ENCODE measurements around the gene GOLGA6A. TPM values are rescaled to one million over a fixed set of nuclear protein-coding genes. Genes with fewer than 3 reads are reported as not detected.
A peak's percentile ranks its signal among the peaks of the same experiment; 100 is the strongest.

Gene GOLGA6A
- total and polyA plus RNA-seq, 2 of the 13 experiments (the other 11 are each of a cell fraction or from before 2014, with no cell fraction given) = 0.04 to 0.22 TPM

DNA sequence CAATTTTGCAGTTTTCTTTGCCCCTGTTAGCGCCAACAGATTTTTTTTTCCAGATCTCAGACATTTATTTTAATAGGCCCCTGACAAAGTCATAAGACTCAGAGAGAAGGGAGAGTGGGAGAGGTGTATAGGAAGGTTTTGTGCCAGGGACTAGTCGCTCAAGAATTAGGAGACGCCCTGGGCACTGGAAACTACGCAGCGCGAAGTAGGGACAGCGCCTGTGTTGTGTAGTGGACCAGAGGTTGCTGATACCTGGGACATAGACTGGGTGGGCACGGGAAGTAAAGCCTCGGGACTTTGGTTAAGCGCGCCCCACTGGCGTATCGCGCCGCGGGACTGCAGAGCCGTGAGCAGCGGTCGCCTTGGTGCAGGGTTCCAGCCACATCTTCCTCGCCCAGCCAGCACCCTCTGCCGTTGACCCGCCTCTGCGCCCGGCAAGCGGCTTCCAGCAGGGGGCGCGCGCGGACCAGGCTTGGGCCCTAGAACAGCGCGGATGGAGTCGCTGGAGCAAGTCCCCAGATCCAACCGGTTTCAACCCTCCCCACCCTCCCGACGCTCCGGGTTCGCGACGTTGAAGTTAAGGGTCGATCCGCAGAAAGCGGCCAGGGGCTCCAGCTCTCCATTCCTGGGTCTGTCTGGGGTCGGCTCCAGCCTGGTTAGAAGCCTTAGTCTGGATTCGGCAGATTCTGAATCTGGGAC lies 45.1 kb upstream of the GOLGA6A start (continued):
- TF ChIP-seq, protein P1, sequence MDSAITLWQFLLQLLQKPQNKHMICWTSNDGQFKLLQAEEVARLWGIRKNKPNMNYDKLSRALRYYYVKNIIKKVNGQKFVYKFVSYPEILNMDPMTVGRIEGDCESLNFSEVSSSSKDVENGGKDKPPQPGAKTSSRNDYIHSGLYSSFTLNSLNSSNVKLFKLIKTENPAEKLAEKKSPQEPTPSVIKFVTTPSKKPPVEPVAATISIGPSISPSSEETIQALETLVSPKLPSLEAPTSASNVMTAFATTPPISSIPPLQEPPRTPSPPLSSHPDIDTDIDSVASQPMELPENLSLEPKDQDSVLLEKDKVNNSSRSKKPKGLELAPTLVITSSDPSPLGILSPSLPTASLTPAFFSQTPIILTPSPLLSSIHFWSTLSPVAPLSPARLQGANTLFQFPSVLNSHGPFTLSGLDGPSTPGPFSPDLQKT (CRISPR knock-in tag; IDR thresholded peaks at IDR 0.05; ENCODE audit: borderline replicate concordance) = no peak
- TF ChIP-seq, protein P2, sequence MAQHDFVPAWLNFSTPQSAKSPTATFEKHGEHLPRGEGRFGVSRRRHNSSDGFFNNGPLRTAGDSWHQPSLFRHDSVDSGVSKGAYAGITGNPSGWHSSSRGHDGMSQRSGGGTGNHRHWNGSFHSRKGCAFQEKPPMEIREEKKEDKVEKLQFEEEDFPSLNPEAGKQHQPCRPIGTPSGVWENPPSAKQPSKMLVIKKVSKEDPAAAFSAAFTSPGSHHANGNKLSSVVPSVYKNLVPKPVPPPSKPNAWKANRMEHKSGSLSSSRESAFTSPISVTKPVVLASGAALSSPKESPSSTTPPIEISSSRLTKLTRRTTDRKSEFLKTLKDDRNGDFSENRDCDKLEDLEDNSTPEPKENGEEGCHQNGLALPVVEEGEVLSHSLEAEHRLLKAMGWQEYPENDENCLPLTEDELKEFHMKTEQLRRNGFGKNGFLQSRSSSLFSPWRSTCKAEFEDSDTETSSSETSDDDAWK (CRISPR knock-in tag; IDR thresholded peaks at IDR 0.05) = no peak
- TF ChIP-seq, protein P3, sequence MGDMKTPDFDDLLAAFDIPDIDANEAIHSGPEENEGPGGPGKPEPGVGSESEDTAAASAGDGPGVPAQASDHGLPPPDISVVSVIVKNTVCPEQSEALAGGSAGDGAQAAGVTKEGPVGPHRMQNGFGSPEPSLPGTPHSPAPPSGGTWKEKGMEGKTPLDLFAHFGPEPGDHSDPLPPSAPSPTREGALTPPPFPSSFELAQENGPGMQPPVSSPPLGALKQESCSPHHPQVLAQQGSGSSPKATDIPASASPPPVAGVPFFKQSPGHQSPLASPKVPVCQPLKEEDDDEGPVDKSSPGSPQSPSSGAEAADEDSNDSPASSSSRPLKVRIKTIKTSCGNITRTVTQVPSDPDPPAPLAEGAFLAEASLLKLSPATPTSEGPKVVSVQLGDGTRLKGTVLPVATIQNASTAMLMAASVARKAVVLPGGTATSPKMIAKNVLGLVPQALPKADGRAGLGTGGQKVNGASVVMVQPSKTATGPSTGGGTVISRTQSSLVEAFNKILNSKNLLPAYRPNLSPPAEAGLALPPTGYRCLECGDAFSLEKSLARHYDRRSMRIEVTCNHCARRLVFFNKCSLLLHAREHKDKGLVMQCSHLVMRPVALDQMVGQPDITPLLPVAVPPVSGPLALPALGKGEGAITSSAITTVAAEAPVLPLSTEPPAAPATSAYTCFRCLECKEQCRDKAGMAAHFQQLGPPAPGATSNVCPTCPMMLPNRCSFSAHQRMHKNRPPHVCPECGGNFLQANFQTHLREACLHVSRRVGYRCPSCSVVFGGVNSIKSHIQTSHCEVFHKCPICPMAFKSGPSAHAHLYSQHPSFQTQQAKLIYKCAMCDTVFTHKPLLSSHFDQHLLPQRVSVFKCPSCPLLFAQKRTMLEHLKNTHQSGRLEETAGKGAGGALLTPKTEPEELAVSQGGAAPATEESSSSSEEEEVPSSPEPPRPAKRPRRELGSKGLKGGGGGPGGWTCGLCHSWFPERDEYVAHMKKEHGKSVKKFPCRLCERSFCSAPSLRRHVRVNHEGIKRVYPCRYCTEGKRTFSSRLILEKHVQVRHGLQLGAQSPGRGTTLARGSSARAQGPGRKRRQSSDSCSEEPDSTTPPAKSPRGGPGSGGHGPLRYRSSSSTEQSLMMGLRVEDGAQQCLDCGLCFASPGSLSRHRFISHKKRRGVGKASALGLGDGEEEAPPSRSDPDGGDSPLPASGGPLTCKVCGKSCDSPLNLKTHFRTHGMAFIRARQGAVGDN (CRISPR knock-in tag; IDR thresholded peaks at IDR 0.05) = peak; percentile 55
- TF ChIP-seq EEA1 (CRISPR knock-in tag; IDR thresholded peaks at IDR 0.05; ENCODE audit: borderline replicate concordance) (no peak), ZNF44 (CRISPR knock-in tag; IDR thresholded peaks at IDR 0.05) (no peak), NKX3-1 (CRISPR knock-in tag; IDR thresholded peaks at IDR 0.05) (no peak), ZBTB7A (CRISPR knock-in tag; IDR thresholded peaks at IDR 0.05) (no peak), REXO4 (CRISPR knock-in tag; IDR thresholded peaks at IDR 0.05; ENCODE audit: borderline replicate concordance) (no peak), ZNF605 (CRISPR knock-in tag; IDR thresholded peaks at IDR 0.05) (no peak), ZFAT (CRISPR knock-in tag; conservative IDR thresholded peaks at IDR 0.05) (no peak), ELF3 (CRISPR knock-in tag; IDR thresholded peaks at IDR 0.05) (peak; percentile 38; the same call in 1 of the 2 replicates), GZF1 (CRISPR knock-in tag; IDR thresholded peaks at IDR 0.05) (no peak), ATRX (CRISPR knock-in tag; IDR thresholded peaks at IDR 0.05; ENCODE audit: borderline replicate concordance) (no peak), SOX6 (IDR thresholded peaks at IDR 0.05) (no peak), SOX6 (CRISPR knock-in tag; IDR thresholded peaks at IDR 0.05) (no peak), ZNF713 (CRISPR knock-in tag; IDR thresholded peaks at IDR 0.05) (no peak), SUZ12 (IDR thresholded peaks at IDR 0.05; ENCODE audit: low read depth, low read length) (no peak), HCFC1 (IDR thresholded peaks at IDR 0.05; ENCODE audit: low read depth, low read length) (no peak), MXI1 (IDR thresholded peaks at IDR 0.05; ENCODE audit: borderline replicate concordance, low read depth, low read length) (no peak), ETV5 (CRISPR knock-in tag; IDR thresholded peaks at IDR 0.05; ENCODE audit: borderline replicate concordance) (no peak)
- TF ChIP-seq, protein P4, sequence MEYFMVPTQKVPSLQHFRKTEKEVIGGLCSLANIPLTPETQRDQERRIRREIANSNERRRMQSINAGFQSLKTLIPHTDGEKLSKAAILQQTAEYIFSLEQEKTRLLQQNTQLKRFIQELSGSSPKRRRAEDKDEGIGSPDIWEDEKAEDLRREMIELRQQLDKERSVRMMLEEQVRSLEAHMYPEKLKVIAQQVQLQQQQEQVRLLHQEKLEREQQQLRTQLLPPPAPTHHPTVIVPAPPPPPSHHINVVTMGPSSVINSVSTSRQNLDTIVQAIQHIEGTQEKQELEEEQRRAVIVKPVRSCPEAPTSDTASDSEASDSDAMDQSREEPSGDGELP (IDR thresholded peaks at IDR 0.05; ENCODE audit: borderline replicate concordance, low read depth) = no peak
- TF ChIP-seq, protein P5, sequence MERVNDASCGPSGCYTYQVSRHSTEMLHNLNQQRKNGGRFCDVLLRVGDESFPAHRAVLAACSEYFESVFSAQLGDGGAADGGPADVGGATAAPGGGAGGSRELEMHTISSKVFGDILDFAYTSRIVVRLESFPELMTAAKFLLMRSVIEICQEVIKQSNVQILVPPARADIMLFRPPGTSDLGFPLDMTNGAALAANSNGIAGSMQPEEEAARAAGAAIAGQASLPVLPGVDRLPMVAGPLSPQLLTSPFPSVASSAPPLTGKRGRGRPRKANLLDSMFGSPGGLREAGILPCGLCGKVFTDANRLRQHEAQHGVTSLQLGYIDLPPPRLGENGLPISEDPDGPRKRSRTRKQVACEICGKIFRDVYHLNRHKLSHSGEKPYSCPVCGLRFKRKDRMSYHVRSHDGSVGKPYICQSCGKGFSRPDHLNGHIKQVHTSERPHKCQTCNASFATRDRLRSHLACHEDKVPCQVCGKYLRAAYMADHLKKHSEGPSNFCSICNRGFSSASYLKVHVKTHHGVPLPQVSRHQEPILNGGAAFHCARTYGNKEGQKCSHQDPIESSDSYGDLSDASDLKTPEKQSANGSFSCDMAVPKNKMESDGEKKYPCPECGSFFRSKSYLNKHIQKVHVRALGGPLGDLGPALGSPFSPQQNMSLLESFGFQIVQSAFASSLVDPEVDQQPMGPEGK (CRISPR knock-in tag; IDR thresholded peaks at IDR 0.05) = peak; percentile 44; the same call in 1 of the 2 replicates

All from HepG2 (cell line).